ENCODE results near the gene DSC3.

The DSC3 gene

GRCh38 chr18:30971338-30971956 is 71.1 kb downstream of the DSC3 start:
- no peak for DNase-seq (ENCODE audit: low read depth, low spot score)

GRCh38 chr18:30970196-30970816 is 72.2 kb downstream of the DSC3 start:
- DNase-seq (ENCODE audit: low read depth, low spot score) = no peak

- DNase-seq (ENCODE audit: low read depth, low spot score) = no peak
Observed at GRCh38 chr18:30969670-30970170, 72.8 kb downstream of the DSC3 start.

- no peak for DNase-seq (ENCODE audit: low read depth, low spot score)
Observed at GRCh38 chr18:30967701-30968100, 74.8 kb downstream of the DSC3 start.

- DNase-seq (ENCODE audit: low read depth, low spot score) = no peak
Observed at GRCh38 chr18:30965237-30965636, 77.3 kb downstream of the DSC3 start.

GRCh38 chr18:30960661-30961060 is 81.9 kb downstream of the DSC3 start:
- no peak for DNase-seq (ENCODE audit: low read depth, low spot score)

- DNase-seq (ENCODE audit: low read depth, low spot score) = no peak
Observed at GRCh38 chr18:30957066-30957465, 85.5 kb downstream of the DSC3 start.

GRCh38 chr18:30954262-30954661 is 88.3 kb downstream of the DSC3 start:
- no peak for DNase-seq (ENCODE audit: low read depth, low spot score)

- no peak for DNase-seq (ENCODE audit: low read depth, low spot score)
Observed at GRCh38 chr18:30945761-30946160, 96.8 kb downstream of the DSC3 start.

GRCh38 chr18:30944773-30945417 is 97.6 kb downstream of the DSC3 start:
- DNase-seq (ENCODE audit: low read depth, low spot score) = no peak

GRCh38 chr18:30940952-30941539 is 101.5 kb downstream of the DSC3 start:
- no peak for DNase-seq (ENCODE audit: low read depth, low spot score)
